Endodermal cell (in vitro differentiated cells): Measurements from ENCODE around the gene LRRC63. TPM values are rescaled to one million over a fixed set of nuclear protein-coding genes. Genes with fewer than 3 reads are reported as not detected.

Experiments
- DNase-seq: peaks from one replicate; pipeline ENCODE4 v3.0.0-alpha.2; 2017
- H3K27ac ChIP-seq: 2 replicates; pipeline ENCODE4 v1.5.1; 2013; ENCODE audit warnings: mild to moderate bottlenecking, low read depth, low read length, moderate library complexity
- H3K27me3 ChIP-seq: 2 replicates; pipeline ENCODE4 v1.6.1; 2013; ENCODE audit warnings: mild to moderate bottlenecking, low read length, moderate library complexity; ENCODE audit not compliant: insufficient read depth, control insufficient read depth, poor library complexity, severe bottlenecking
- H3K36me3 ChIP-seq: 2 replicates; pipeline ENCODE4 v1.7.0; 2013; ENCODE audit warnings: mild to moderate bottlenecking, low read length, moderate library complexity; ENCODE audit not compliant: control insufficient read depth, insufficient read depth
- H3K4me1 ChIP-seq: one replicate; pipeline ENCODE4 v1.7.0; 2013; ENCODE audit warnings: low read length; ENCODE audit not compliant: control insufficient read depth, insufficient read depth
- H3K4me3 ChIP-seq: 2 replicates; pipeline ENCODE4 v1.5.1; 2013; ENCODE audit warnings: mild to moderate bottlenecking, low read length, moderate library complexity
- H3K9ac ChIP-seq: 2 replicates; pipeline ENCODE4 v1.6.1; 2013; ENCODE audit warnings: mild to moderate bottlenecking, low read length, moderate library complexity; ENCODE audit not compliant: poor library complexity, severe bottlenecking; ENCODE audit errors: extremely low read depth
- H3K9me3 ChIP-seq: 2 replicates; pipeline ENCODE4 v1.6.1; 2013; ENCODE audit warnings: mild to moderate bottlenecking, low read length, moderate library complexity; ENCODE audit not compliant: control insufficient read depth
- H3K27ac Mint-ChIP-seq: 2 replicates; pipeline ENCODE4 v1.8.0; 2020; ENCODE audit warnings: mixed read lengths
- H3K27me3 Mint-ChIP-seq: 2 replicates; pipeline ENCODE4 v1.8.0; 2021; ENCODE audit warnings: mild to moderate bottlenecking, mixed read lengths; ENCODE audit not compliant: insufficient read depth
- H3K36me3 Mint-ChIP-seq: 2 replicates; pipeline ENCODE4 v1.8.0; 2020; ENCODE audit warnings: low read depth, mixed read lengths
- H3K4me1 Mint-ChIP-seq: 2 replicates; pipeline ENCODE4 v1.8.0; 2020; ENCODE audit warnings: mixed read lengths
- H3K4me3 Mint-ChIP-seq: 2 replicates; pipeline ENCODE4 v1.8.0; 2020; ENCODE audit warnings: mild to moderate bottlenecking, moderate library complexity, mixed read lengths
- H3K9me3 Mint-ChIP-seq: 2 replicates; pipeline ENCODE4 v1.8.0; 2020; ENCODE audit warnings: mild to moderate bottlenecking, mixed read lengths
- WGBS, 2 experiments: methylation state at CpG; one replicate each; pipeline versions ENCODE4 v1.1.5 to v1.1.7; 2013; ENCODE audit warnings: missing lambda C conversion rate in 2 of 2, mixed read lengths in 1 of 2; ENCODE audit not compliant: insufficient coverage in 1 of 2, insufficient read length in 1 of 2; 5-methylcytosine and 5-hydroxymethylcytosine counted together
- total RNA-seq, 2 donors: library from RNA; stranded (reverse); fragmentation: NEBNext Ultra II Directional in 1 of 2; extraction: Animal tissue kit (Norgen Biotek cat#: 25700) in 1 of 2; gene quantifications; 2 replicates in 1 of 2; 3 replicates in 1 of 2; pipeline ENCODE4 v1.2.1, GENCODE V29; 2021
- TF ChIP-seq, protein P1 (sequence below): fragments of 200-600 bp; sonication (generic); conservative IDR thresholded peaks from 2 replicates; pipeline ENCODE4 v1.5.0; 2021; ENCODE audit warnings: antibody characterized with exemption, mild to moderate bottlenecking

LRRC63 gene
- total RNA-seq, 2 donors from 2014 or later: not detected

DNA sequence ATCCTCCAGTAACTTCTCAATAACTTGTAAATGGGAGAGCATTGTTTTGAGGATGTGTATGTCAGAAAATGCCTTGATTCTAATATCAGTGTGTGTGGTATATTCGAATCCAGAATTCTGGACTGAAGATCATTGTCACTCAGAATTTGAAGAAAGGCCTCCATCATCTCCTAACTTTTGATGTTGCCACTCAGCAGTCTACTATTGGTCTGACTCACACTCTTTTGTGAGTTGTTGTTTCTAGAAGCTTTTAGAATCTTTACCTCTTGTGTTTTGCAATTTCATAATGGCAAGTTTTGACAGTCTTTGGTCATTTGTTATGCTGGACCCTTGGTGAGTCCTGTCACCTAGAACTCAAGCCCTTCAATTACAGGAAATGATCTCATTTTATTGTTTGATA lies 98.3 kb downstream of the LRRC63 start:
- Histone ChIP-seq H3K4me3 (no peak overlapping the region), H3K4me1 (no peaks in the 10 kb centered on the region)
- H3K27me3 Mint-ChIP-seq: peaks cover 2% of the 10 kb centered on the region

DNA sequence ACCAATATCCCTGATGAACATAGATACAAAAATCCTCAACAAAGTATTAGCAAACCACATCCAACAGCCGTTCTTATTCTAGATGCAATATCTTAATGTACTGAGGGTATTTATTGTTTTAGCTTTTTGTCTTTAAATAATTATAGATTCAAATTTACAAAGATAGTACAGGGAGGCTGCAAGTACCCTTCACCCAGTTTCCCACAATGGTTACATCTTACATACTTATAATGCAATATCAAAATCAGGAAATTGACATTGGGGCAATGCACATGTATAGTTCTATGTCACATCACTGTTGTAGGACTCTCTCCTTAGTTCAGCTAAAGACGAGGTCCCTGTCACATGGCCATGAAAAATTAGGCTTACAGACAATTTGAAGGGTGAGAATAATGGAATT lies 99.5 kb downstream of the LRRC63 start:
- H3K9ac ChIP-seq: no peak overlapping the region
- Mint-ChIP-seq H3K9me3 (peaks cover 5% of the 10 kb centered on the region), H3K4me3 (no peak overlapping the region), H3K27me3 (peaks cover 2% of the 10 kb centered on the region), H3K36me3 (no peaks in the 10 kb centered on the region), H3K27ac (no peak overlapping the region), H3K4me1 (no peaks in the 10 kb centered on the region)
- no peaks in the 10 kb centered on the region for H3K27me3 ChIP-seq
- no peak overlapping the region for H3K27ac ChIP-seq
- H3K4me3 ChIP-seq: no peak overlapping the region
- no peaks in the 10 kb centered on the region for H3K36me3 ChIP-seq
- no peak for DNase-seq
- H3K9me3 ChIP-seq: no peaks in the 10 kb centered on the region
- H3K4me1 ChIP-seq: no peaks in the 10 kb centered on the region
- TF ChIP-seq, protein P1, sequence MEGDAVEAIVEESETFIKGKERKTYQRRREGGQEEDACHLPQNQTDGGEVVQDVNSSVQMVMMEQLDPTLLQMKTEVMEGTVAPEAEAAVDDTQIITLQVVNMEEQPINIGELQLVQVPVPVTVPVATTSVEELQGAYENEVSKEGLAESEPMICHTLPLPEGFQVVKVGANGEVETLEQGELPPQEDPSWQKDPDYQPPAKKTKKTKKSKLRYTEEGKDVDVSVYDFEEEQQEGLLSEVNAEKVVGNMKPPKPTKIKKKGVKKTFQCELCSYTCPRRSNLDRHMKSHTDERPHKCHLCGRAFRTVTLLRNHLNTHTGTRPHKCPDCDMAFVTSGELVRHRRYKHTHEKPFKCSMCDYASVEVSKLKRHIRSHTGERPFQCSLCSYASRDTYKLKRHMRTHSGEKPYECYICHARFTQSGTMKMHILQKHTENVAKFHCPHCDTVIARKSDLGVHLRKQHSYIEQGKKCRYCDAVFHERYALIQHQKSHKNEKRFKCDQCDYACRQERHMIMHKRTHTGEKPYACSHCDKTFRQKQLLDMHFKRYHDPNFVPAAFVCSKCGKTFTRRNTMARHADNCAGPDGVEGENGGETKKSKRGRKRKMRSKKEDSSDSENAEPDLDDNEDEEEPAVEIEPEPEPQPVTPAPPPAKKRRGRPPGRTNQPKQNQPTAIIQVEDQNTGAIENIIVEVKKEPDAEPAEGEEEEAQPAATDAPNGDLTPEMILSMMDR: no peak
- 97 to 100% methylated on average over 1 of the region's 2 CpGs for WGBS, 2 experiments

More for the DNA sequence above, 98.3 kb downstream of the LRRC63 start:
- Mint-ChIP-seq H3K4me3 (no peak overlapping the region), H3K36me3 (no peaks in the 10 kb centered on the region), H3K4me1 (no peaks in the 10 kb centered on the region), H3K9me3 (peaks cover 5% of the 10 kb centered on the region), H3K27ac (no peak overlapping the region)
- no peak overlapping the region for H3K9ac ChIP-seq
- no peaks in the 10 kb centered on the region for H3K27me3 ChIP-seq
- no peaks in the 10 kb centered on the region for H3K9me3 ChIP-seq
- 83 to 100% methylated on average over 1 of the region's 1 CpG for WGBS, 2 experiments
- no peak overlapping the region for H3K27ac ChIP-seq
- H3K36me3 ChIP-seq: no peaks in the 10 kb centered on the region
- DNase-seq: no peak
- TF ChIP-seq, protein P1: no peak

DNA sequence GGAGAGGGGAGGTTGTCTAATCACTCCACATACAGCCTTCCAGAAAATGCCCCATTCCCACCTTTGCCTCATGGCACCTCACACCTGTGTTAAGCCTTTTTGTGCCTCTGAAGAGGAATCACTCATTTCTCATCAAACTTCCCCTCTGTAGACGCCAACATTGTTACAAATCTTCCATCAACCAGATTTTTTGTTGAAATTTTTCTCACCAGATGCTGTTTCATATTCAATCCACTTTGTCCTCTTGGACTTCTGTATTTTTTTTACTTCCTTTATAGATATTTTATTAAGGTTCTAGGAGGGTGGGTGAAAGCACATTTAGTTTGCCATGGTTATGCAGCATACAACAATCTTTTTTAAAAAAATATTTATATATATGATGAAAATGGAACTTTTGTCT lies 101.3 kb downstream of the LRRC63 start:
- Mint-ChIP-seq H3K9me3 (peaks cover 5% of the 10 kb centered on the region), H3K27me3 (peaks cover 2% of the 10 kb centered on the region), H3K4me3 (no peak overlapping the region), H3K4me1 (no peaks in the 10 kb centered on the region), H3K36me3 (no peaks in the 10 kb centered on the region), H3K27ac (no peak overlapping the region)
- H3K27ac ChIP-seq: no peak overlapping the region
- H3K27me3 ChIP-seq: no peaks in the 10 kb centered on the region
- no peak overlapping the region for H3K4me3 ChIP-seq
- no peak for DNase-seq
- H3K36me3 ChIP-seq: no peaks in the 10 kb centered on the region
- 74 to 100% methylated on average over 1 of the region's 1 CpG for WGBS, 2 experiments
- TF ChIP-seq, protein P1: no peak
- no peaks in the 10 kb centered on the region for H3K4me1 ChIP-seq
- no peaks in the 10 kb centered on the region for H3K9me3 ChIP-seq
- no peak overlapping the region for H3K9ac ChIP-seq
